PFSK-1 (cell line): ENCODE measurements around the gene TACC3.

Source experiments
- POLR2AphosphoS5 ChIP-seq: IDR thresholded peaks from 2 replicates; pipeline ENCODE4 v1.6.1; 2012; ENCODE audit warnings: low read depth, mild to moderate bottlenecking, control low read depth, low read length, moderate library complexity
- SIN3A ChIP-seq: IDR thresholded peaks from 2 replicates; pipeline ENCODE4 v1.6.1; 2012; ENCODE audit warnings: mild to moderate bottlenecking, low read length, moderate library complexity, borderline replicate concordance; ENCODE audit not compliant: insufficient read depth
- TAF1 ChIP-seq: IDR thresholded peaks from 2 replicates; pipeline ENCODE4 v1.6.1; 2012; ENCODE audit warnings: low read length, control low read depth, borderline replicate concordance; ENCODE audit not compliant: insufficient read depth
- TF ChIP-seq, protein P1 (sequence below), 2 experiments: IDR thresholded peaks; 2 replicates each; pipeline versions ENCODE4 v1.6.1 to v1.8.0; 2011 to 2012; ENCODE audit warnings: low read depth in 2 of 2, low read length in 2 of 2, control low read depth in 1 of 2, inconsistent platforms in 1 of 2, mild to moderate bottlenecking in 1 of 2, moderate library complexity in 1 of 2; ENCODE audit not compliant: insufficient read depth in 1 of 2

GRCh38 chr4:1705732-1706131, 15.6 kb upstream of the TACC3 start:
- TF ChIP-seq POLR2AphosphoS5 (no peak), SIN3A (no peak), TAF1 (no peak)
- TF ChIP-seq, protein P1, sequence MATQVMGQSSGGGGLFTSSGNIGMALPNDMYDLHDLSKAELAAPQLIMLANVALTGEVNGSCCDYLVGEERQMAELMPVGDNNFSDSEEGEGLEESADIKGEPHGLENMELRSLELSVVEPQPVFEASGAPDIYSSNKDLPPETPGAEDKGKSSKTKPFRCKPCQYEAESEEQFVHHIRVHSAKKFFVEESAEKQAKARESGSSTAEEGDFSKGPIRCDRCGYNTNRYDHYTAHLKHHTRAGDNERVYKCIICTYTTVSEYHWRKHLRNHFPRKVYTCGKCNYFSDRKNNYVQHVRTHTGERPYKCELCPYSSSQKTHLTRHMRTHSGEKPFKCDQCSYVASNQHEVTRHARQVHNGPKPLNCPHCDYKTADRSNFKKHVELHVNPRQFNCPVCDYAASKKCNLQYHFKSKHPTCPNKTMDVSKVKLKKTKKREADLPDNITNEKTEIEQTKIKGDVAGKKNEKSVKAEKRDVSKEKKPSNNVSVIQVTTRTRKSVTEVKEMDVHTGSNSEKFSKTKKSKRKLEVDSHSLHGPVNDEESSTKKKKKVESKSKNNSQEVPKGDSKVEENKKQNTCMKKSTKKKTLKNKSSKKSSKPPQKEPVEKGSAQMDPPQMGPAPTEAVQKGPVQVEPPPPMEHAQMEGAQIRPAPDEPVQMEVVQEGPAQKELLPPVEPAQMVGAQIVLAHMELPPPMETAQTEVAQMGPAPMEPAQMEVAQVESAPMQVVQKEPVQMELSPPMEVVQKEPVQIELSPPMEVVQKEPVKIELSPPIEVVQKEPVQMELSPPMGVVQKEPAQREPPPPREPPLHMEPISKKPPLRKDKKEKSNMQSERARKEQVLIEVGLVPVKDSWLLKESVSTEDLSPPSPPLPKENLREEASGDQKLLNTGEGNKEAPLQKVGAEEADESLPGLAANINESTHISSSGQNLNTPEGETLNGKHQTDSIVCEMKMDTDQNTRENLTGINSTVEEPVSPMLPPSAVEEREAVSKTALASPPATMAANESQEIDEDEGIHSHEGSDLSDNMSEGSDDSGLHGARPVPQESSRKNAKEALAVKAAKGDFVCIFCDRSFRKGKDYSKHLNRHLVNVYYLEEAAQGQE (IDR thresholded peaks at IDR 0.05; ENCODE audit: insufficient read depth in 1 of 2, low read depth in 2 of 2, low read length in 2 of 2), result no peak
